Endothelial cell (in vitro differentiated cells): Measurements from ENCODE around the gene KLHL30. TPM values are rescaled to one million over a fixed set of nuclear protein-coding genes. Genes with fewer than 3 reads are reported as not detected.
A peak's percentile ranks its signal among the peaks of the same experiment; 100 is the strongest.

Experiments used
- DNase-seq: peaks from one replicate; pipeline ENCODE4 v3.0.0; 2021; ENCODE audit warnings: low spot score
- H3K27ac Mint-ChIP-seq: one replicate; pipeline ENCODE4 v1.8.0; 2021; ENCODE audit warnings: mixed read lengths, inconsistent platforms; ENCODE audit not compliant: unreplicated experiment
- H3K27me3 Mint-ChIP-seq: one replicate; pipeline ENCODE4 v1.8.0; 2021; ENCODE audit warnings: mild to moderate bottlenecking, moderate library complexity, mixed read lengths, inconsistent platforms; ENCODE audit not compliant: unreplicated experiment
- H3K36me3 Mint-ChIP-seq: one replicate; pipeline ENCODE4 v1.8.0; 2021; ENCODE audit warnings: mild to moderate bottlenecking, low read depth, mixed read lengths, inconsistent platforms; ENCODE audit not compliant: unreplicated experiment
- H3K4me1 Mint-ChIP-seq: one replicate; pipeline ENCODE4 v1.8.0; 2021; ENCODE audit warnings: mild to moderate bottlenecking, mixed read lengths, inconsistent platforms; ENCODE audit not compliant: unreplicated experiment
- H3K4me3 Mint-ChIP-seq: one replicate; pipeline ENCODE4 v1.8.0; 2021; ENCODE audit warnings: mild to moderate bottlenecking, mixed read lengths, inconsistent platforms; ENCODE audit not compliant: unreplicated experiment
- H3K9me3 Mint-ChIP-seq: one replicate; pipeline ENCODE4 v1.8.0; 2021; ENCODE audit warnings: mixed read lengths, inconsistent platforms; ENCODE audit not compliant: unreplicated experiment
- CTCF ChIP-seq: fragments of 200-600 bp; sonication (generic); IDR thresholded peaks from one replicate; pipeline ENCODE4 v1.5.0; 2021; ENCODE audit warnings: antibody characterized with exemption; ENCODE audit not compliant: unreplicated experiment
- total RNA-seq: library from RNA; stranded (reverse); fragmentation: NEBNext Ultra II Directional; extraction: Animal tissue kit (Norgen Biotek cat#: 25700); gene quantifications from one replicate; pipeline ENCODE4 v1.2.1, GENCODE V29; 2021; ENCODE audit not compliant: unreplicated experiment

KLHL30 gene
- total RNA-seq, 1 donor from 2014 or later = not detected

GRCh38 chr2:238135601-238136150, 2.8 kb upstream of the KLHL30 start:
- TF ChIP-seq CTCF = no peak
- Mint-ChIP-seq H3K9me3 (no peaks in the 10 kb centered on the region), H3K36me3 (no peaks in the 10 kb centered on the region), H3K27ac (no peak overlapping the region), H3K4me1 (no peaks in the 10 kb centered on the region), H3K27me3 (peaks cover 12% of the 10 kb centered on the region), H3K4me3 (no peak overlapping the region)
- DNase-seq = no peak

- H3K27me3 Mint-ChIP-seq = peaks cover 14% of the 10 kb centered on the region
Observed at GRCh38 chr2:238136820-238137537, 1.5 kb upstream of the KLHL30 start.

DNA sequence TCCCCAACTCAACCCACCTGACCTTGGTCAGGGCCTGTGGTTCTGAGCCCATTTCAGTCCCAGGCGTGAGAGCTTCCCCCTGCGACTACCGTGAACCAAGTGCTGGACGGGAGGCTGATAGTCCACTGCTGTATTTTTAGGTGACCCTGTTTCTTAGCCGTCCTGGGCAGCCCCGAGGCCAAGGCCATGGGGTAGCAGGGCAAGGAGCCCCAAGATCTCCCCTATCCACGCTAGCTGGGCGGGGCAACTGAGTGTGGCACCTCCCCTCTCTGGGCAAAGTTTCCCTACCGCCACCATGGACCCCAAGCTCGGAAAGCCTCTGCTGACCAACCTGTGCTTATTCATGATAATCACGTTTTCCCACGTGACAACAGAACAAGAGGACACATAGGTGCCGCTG, 583 bp upstream of the KLHL30 start:
- Mint-ChIP-seq H3K4me3 (no peak overlapping the region), H3K4me1 (peaks cover 3% of the 10 kb centered on the region), H3K27me3 (peaks cover 13% of the 10 kb centered on the region), H3K9me3 (no peaks in the 10 kb centered on the region), H3K27ac (no peak overlapping the region), H3K36me3 (peaks cover 3% of the 10 kb centered on the region)
- no peak for DNase-seq
- no peak for TF ChIP-seq CTCF

More at GRCh38 chr2:238136820-238137537, 1.5 kb upstream of the KLHL30 start:
- peaks cover 3% of the 10 kb centered on the region for H3K4me1 Mint-ChIP-seq
- no peak for DNase-seq
- TF ChIP-seq CTCF = no peak
- H3K27ac Mint-ChIP-seq = no peak overlapping the region
- H3K4me3 Mint-ChIP-seq = no peak overlapping the region
- H3K36me3 Mint-ChIP-seq = peaks cover 3% of the 10 kb centered on the region
- no peaks in the 10 kb centered on the region for H3K9me3 Mint-ChIP-seq

- peaks cover 10% of the 10 kb centered on the region for H3K27me3 Mint-ChIP-seq
- DNase-seq = peak; percentile 58
- H3K4me1 Mint-ChIP-seq = peaks cover 3% of the 10 kb centered on the region
- H3K36me3 Mint-ChIP-seq = peaks cover 8% of the 10 kb centered on the region
- TF ChIP-seq CTCF = peak; percentile 87
- no peak overlapping the region for H3K27ac Mint-ChIP-seq
- H3K4me3 Mint-ChIP-seq = no peak overlapping the region
- no peaks in the 10 kb centered on the region for H3K9me3 Mint-ChIP-seq
Observed at GRCh38 chr2:238139196-238140039, 950 bp downstream of the KLHL30 start.
